ENCODE measurements around the gene UMAD1.

GRCh38 chr7:7868572-7868899 is 228.0 kb downstream of the UMAD1 start:
- no peak for TF ChIP-seq CTCF (IDR thresholded peaks at IDR 0.05)
- no peak for TF ChIP-seq POLR2A (IDR thresholded peaks at IDR 0.05)
- TF ChIP-seq POLR2AphosphoS5 (IDR thresholded peaks at IDR 0.05): no peak
